Activated naive CD8-positive, alpha-beta T cell treated with anti-CD3 and anti-CD28 coated beads, Interleukin-2, amount 10 ng/mL, durations not matched to agents 7 days and 5 days (primary cell): ENCODE data around the gene GAS6. TPM values are rescaled to one million over a fixed set of nuclear protein-coding genes. Genes with fewer than 3 reads are reported as not detected.

Source experiments
- ATAC-seq: fragments of 150-1000 bp; cut with Tn5 transposase; one replicate; pipeline ENCODE4 v1.10.0; 2021; ENCODE audit warnings: low read depth, moderate library complexity
- POLR2A ChIA-PET: fragments of 350-600 bp; sonication (Branson Sonifier 250); formaldehyde crosslinking; loops from one replicate; lab custom pipeline; 2021; ENCODE audit warnings: antibody characterized with exemption; lab: Charles Lee
- DNase-seq: peaks from one replicate; pipeline ENCODE4 v3.0.0; 2021
- H3K27ac Mint-ChIP-seq: one replicate; pipeline ENCODE4 v1.8.0; 2022; ENCODE audit warnings: mild to moderate bottlenecking, mixed read lengths
- H3K27me3 Mint-ChIP-seq: one replicate; pipeline ENCODE4 v1.8.0; 2022; ENCODE audit warnings: mild to moderate bottlenecking, moderate library complexity, mixed read lengths
- H3K36me3 Mint-ChIP-seq: one replicate; pipeline ENCODE4 v1.8.0; 2021; ENCODE audit warnings: mild to moderate bottlenecking, mixed read lengths
- H3K4me1 Mint-ChIP-seq: one replicate; pipeline ENCODE4 v1.8.0; 2021; ENCODE audit warnings: mixed read lengths
- H3K4me3 Mint-ChIP-seq: one replicate; pipeline ENCODE4 v1.8.0; 2022; ENCODE audit warnings: mild to moderate bottlenecking, moderate library complexity, mixed read lengths
- H3K9me3 Mint-ChIP-seq: one replicate; pipeline ENCODE4 v1.8.0; 2021; ENCODE audit warnings: mixed read lengths
- total RNA-seq, 2 experiments: library from RNA; stranded (reverse); gene quantifications; one replicate each; pipeline ENCODE4 v1.2.3, GENCODE V29; 2021

The GAS6 gene
- total RNA-seq, 2 experiments from 2014 or later = 2.1 to 2.6 TPM

GRCh38 chr13:113856716-113857065 lies 7.2 kb downstream of the GAS6 start:
- peaks cover 16% of the 10 kb centered on the region for H3K9me3 Mint-ChIP-seq
- no peaks in the 10 kb centered on the region for H3K36me3 Mint-ChIP-seq
- ATAC-seq (no peak), DNase-seq (no peak)
- peaks cover 24% of the 10 kb centered on the region for H3K27me3 Mint-ChIP-seq
- no peak overlapping the region for H3K27ac Mint-ChIP-seq
- peaks cover 15% of the 10 kb centered on the region for H3K4me1 Mint-ChIP-seq
- no peak overlapping the region for H3K4me3 Mint-ChIP-seq
- POLR2A ChIA-PET = no interaction called here

- Mint-ChIP-seq H3K27me3 (peaks cover 20% of the 10 kb centered on the region), H3K4me1 (peaks cover 15% of the 10 kb centered on the region), H3K9me3 (peaks cover 16% of the 10 kb centered on the region), H3K27ac (no peak overlapping the region), H3K36me3 (no peaks in the 10 kb centered on the region), H3K4me3 (no peak overlapping the region)
- ATAC-seq (no peak), DNase-seq (no peak)
- POLR2A ChIA-PET = no interaction called here
These were observed 7.8 kb downstream of the GAS6 start for GRCh38 chr13:113855931-113856715.

GRCh38 chr13:113855012-113855921 lies 8.6 kb downstream of the GAS6 start:
- Mint-ChIP-seq H3K4me1 (peaks cover 15% of the 10 kb centered on the region), H3K27me3 (peaks cover 17% of the 10 kb centered on the region), H3K9me3 (peaks cover 16% of the 10 kb centered on the region), H3K4me3 (peak overlapping the region; percentile 9), H3K36me3 (no peaks in the 10 kb centered on the region), H3K27ac (no peak overlapping the region)
- DNase-seq (no peak), ATAC-seq (no peak)
- POLR2A ChIA-PET = no interaction called here

- Mint-ChIP-seq H3K9me3 (peaks cover 15% of the 10 kb centered on the region), H3K4me3 (peak overlapping the region; percentile 9), H3K27ac (no peak overlapping the region), H3K27me3 (peaks cover 17% of the 10 kb centered on the region), H3K4me1 (peaks cover 15% of the 10 kb centered on the region), H3K36me3 (no peaks in the 10 kb centered on the region)
- DNase-seq (peak; percentile 36), ATAC-seq (peak; percentile 59)
- POLR2A ChIA-PET = no interaction called here
These were observed 9.5 kb downstream of the GAS6 start for GRCh38 chr13:113854238-113855011.

- ATAC-seq (no peak), DNase-seq (no peak)
- POLR2A ChIA-PET = no interaction called here
- H3K36me3 Mint-ChIP-seq = no peaks in the 10 kb centered on the region
- H3K4me1 Mint-ChIP-seq = peaks cover 15% of the 10 kb centered on the region
- no peak overlapping the region for H3K4me3 Mint-ChIP-seq
- H3K27ac Mint-ChIP-seq = no peak overlapping the region
- peaks cover 20% of the 10 kb centered on the region for H3K27me3 Mint-ChIP-seq
- peaks cover 7% of the 10 kb centered on the region for H3K9me3 Mint-ChIP-seq
These were observed 10.2 kb downstream of the GAS6 start for GRCh38 chr13:113853518-113854237.

- Mint-ChIP-seq H3K36me3 (no peaks in the 10 kb centered on the region), H3K4me1 (peaks cover 15% of the 10 kb centered on the region), H3K27me3 (peaks cover 20% of the 10 kb centered on the region), H3K9me3 (no peaks in the 10 kb centered on the region), H3K27ac (no peak overlapping the region), H3K4me3 (no peak overlapping the region)
- DNase-seq (peak; percentile 19), ATAC-seq (no peak)
- POLR2A ChIA-PET = no interaction called here
These were observed 11.0 kb downstream of the GAS6 start for GRCh38 chr13:113852536-113853517.

GRCh38 chr13:113851826-113852535 lies 11.9 kb downstream of the GAS6 start:
- Mint-ChIP-seq H3K9me3 (no peaks in the 10 kb centered on the region), H3K4me1 (peaks cover 15% of the 10 kb centered on the region), H3K27me3 (peaks cover 25% of the 10 kb centered on the region), H3K36me3 (no peaks in the 10 kb centered on the region), H3K4me3 (no peak overlapping the region), H3K27ac (no peak overlapping the region)
- DNase-seq (no peak), ATAC-seq (no peak)
- POLR2A ChIA-PET = interaction anchor here (0.5 kb wide), 1 partner anchor 484 kb away, joined by 4 read pairs; no protein-coding TSS in a partner anchor

- no peak for ATAC-seq
- peaks cover 17% of the 10 kb centered on the region for H3K4me1 Mint-ChIP-seq
- no peaks in the 10 kb centered on the region for H3K36me3 Mint-ChIP-seq
- DNase-seq = no peak
- peaks cover 25% of the 10 kb centered on the region for H3K27me3 Mint-ChIP-seq
- H3K4me3 Mint-ChIP-seq = no peak overlapping the region
- POLR2A ChIA-PET = no interaction called here
- H3K27ac Mint-ChIP-seq = no peak overlapping the region
- H3K9me3 Mint-ChIP-seq = no peaks in the 10 kb centered on the region
These were observed 12.4 kb downstream of the GAS6 start for GRCh38 chr13:113851480-113851803.

GRCh38 chr13:113850722-113851479 lies 13.0 kb downstream of the GAS6 start:
- Mint-ChIP-seq H3K9me3 (no peaks in the 10 kb centered on the region), H3K27ac (no peak overlapping the region), H3K4me1 (peaks cover 22% of the 10 kb centered on the region), H3K27me3 (peaks cover 25% of the 10 kb centered on the region), H3K4me3 (no peak overlapping the region), H3K36me3 (no peaks in the 10 kb centered on the region)
- ATAC-seq (no peak), DNase-seq (no peak)
- POLR2A ChIA-PET = no interaction called here

GRCh38 chr13:113849981-113850721 lies 13.7 kb downstream of the GAS6 start:
- no peaks in the 10 kb centered on the region for H3K36me3 Mint-ChIP-seq
- peaks cover 28% of the 10 kb centered on the region for H3K4me1 Mint-ChIP-seq
- ATAC-seq = no peak
- H3K27ac Mint-ChIP-seq = no peak overlapping the region
- H3K9me3 Mint-ChIP-seq = no peaks in the 10 kb centered on the region
- H3K4me3 Mint-ChIP-seq = no peak overlapping the region
- H3K27me3 Mint-ChIP-seq = peaks cover 25% of the 10 kb centered on the region
- DNase-seq = no peak
- POLR2A ChIA-PET = no interaction called here
